GM12878 (cell line): ENCODE data around the gene MEDAG. TPM values are rescaled to one million over a fixed set of nuclear protein-coding genes. Genes with fewer than 3 reads are reported as not detected.

Source experiments
- ATAC-seq: fragments of 200-7000 bp; cut with Tn5 transposase; 3 replicates; pipeline ENCODE4 v1.9.1; 2020; ENCODE audit warnings: mild to moderate bottlenecking, moderate library complexity
- BruUV-seq: library from RNA; stranded (reverse); fragments of 400-500 nt; replicated peaks from 2 replicates; lab custom pipeline; 2021; lab: Mats Ljungman, UMichigan
- CTCF ChIA-PET: fragments of 300-600 bp; sonication (Branson Sonifier 250); formaldehyde crosslinking; extraction: SDS; loops from one replicate; lab custom pipeline; 2021; ENCODE audit warnings: inconsistent platforms; lab: Yijun Ruan, JAX
- POLR2A ChIA-PET: fragments of 350-600 bp; formaldehyde crosslinking; extraction: SDS; loops from one replicate; lab custom pipeline; 2021; ENCODE audit warnings: inconsistent platforms; lab: Charles Lee
- RAD21 ChIA-PET: fragments of 300-600 bp; sonication (Branson Sonifier 250); formaldehyde crosslinking; loops from one replicate; lab custom pipeline; 2023; ENCODE audit warnings: antibody characterized with exemption; ENCODE audit not compliant: unreplicated experiment; lab: Charles Lee
- SMC1A ChIA-PET: fragments of 300-600 bp; sonication (Branson Sonifier 250); formaldehyde crosslinking; loops from one replicate; lab custom pipeline; 2023; ENCODE audit not compliant: unreplicated experiment, uncharacterized antibody; lab: Charles Lee
- DNase-seq: peaks from one replicate; pipeline ENCODE4 v3.0.0-alpha.2; 2011; ENCODE audit warnings: low read depth, low spot score
- FAIRE-seq: peaks from 3 replicates; lab custom pipeline; 2011; peaks lifted over from hg19 to GRCh38; lab: Jason Lieb, UNC
- H2AFZ ChIP-seq: 2 replicates; pipeline ENCODE4 v1.6.0; 2011; ENCODE audit warnings: low read depth, low read length, control low read depth; ENCODE audit not compliant: control insufficient read depth
- H3K27ac ChIP-seq: 2 replicates; pipeline ENCODE4 v1.5.1; 2011; ENCODE audit warnings: control low read depth; ENCODE audit not compliant: control insufficient read depth, insufficient read depth
- H3K27me3 ChIP-seq, 2 experiments: replicated peaks in 1 of 2; 2 replicates each; pipeline versions ENCODE4 v1.6.0 to v1.6.1; 2011; ENCODE audit warnings: low read length in 1 of 2; ENCODE audit not compliant: control insufficient read depth in 2 of 2, insufficient read depth in 2 of 2
- H3K36me3 ChIP-seq, 2 experiments: 2 replicates each; pipeline ENCODE4 v1.5.1; 2011; ENCODE audit warnings: low read length in 1 of 2; ENCODE audit not compliant: control insufficient read depth in 2 of 2, insufficient read depth in 2 of 2
- H3K4me1 ChIP-seq: 2 replicates; pipeline ENCODE4 v1.6.1; 2011; ENCODE audit warnings: mild to moderate bottlenecking, low read length, moderate library complexity, mixed read lengths; ENCODE audit not compliant: control insufficient read depth, insufficient read depth
- H3K4me2 ChIP-seq: 2 replicates; pipeline ENCODE4 v1.6.0; 2011; ENCODE audit warnings: control low read depth; ENCODE audit not compliant: control insufficient read depth, insufficient read depth
- H3K4me3 ChIP-seq: fragments of 200-600 bp; sonication (generic); 2 replicates; pipeline ENCODE4 v1.5.1; 2016
- H3K79me2 ChIP-seq: 2 replicates; pipeline ENCODE4 v1.6.0; 2011; ENCODE audit warnings: low read length; ENCODE audit not compliant: control insufficient read depth, insufficient read depth
- H3K9ac ChIP-seq: 2 replicates; pipeline ENCODE4 v1.8.0; 2011; ENCODE audit warnings: low read length, control low read depth, mixed read lengths; ENCODE audit not compliant: control insufficient read depth, insufficient read depth
- H3K9me3 ChIP-seq: replicated peaks from 3 replicates; pipeline ENCODE4 v1.5.1; 2011; ENCODE audit warnings: mild to moderate bottlenecking, low read length; ENCODE audit not compliant: control insufficient read depth, insufficient read depth
- H4K20me1 ChIP-seq: 2 replicates; pipeline ENCODE4 v1.6.0; 2011; ENCODE audit not compliant: control insufficient read depth, insufficient read depth
- CTCF ChIP-seq, 3 experiments: IDR thresholded peaks in 2 of 3; conservative IDR thresholded peaks in 1 of 3; 2 replicates each; pipeline ENCODE4 v1.5.1; 2011; ENCODE audit warnings: low read depth in 3 of 3, low read length in 3 of 3, mild to moderate bottlenecking in 3 of 3, control low read depth in 2 of 3, moderate library complexity in 2 of 3, inconsistent platforms in 1 of 3, mixed read lengths in 1 of 3; ENCODE audit not compliant: control insufficient read depth in 2 of 3, insufficient read depth in 1 of 3; ENCODE audit errors: extremely low read depth in 1 of 3
- NRF1 ChIP-seq: conservative IDR thresholded peaks from 2 replicates; pipeline ENCODE4 v1.6.1; 2011; ENCODE audit warnings: mild to moderate bottlenecking, low read depth, low read length, improper control_type of control experiment
- PBX3 ChIP-seq: IDR thresholded peaks from 2 replicates; pipeline ENCODE4 v1.6.1; 2011; ENCODE audit warnings: mild to moderate bottlenecking, low read depth, low read length, moderate library complexity; ENCODE audit not compliant: insufficient replicate concordance
- PKNOX1 ChIP-seq: fragments of 450-650 bp; IDR thresholded peaks from 2 replicates; pipeline ENCODE4 v1.6.1; 2016; ENCODE audit warnings: mild to moderate bottlenecking
- SPI1 ChIP-seq: IDR thresholded peaks from 2 replicates; pipeline ENCODE4 v1.6.1; 2011; ENCODE audit warnings: low read depth, mild to moderate bottlenecking, low read length, moderate library complexity, borderline replicate concordance; ENCODE audit not compliant: insufficient read depth
- USF1 ChIP-seq: IDR thresholded peaks from 2 replicates; pipeline ENCODE4 v1.6.1; 2011; ENCODE audit warnings: borderline replicate concordance, low read depth, mild to moderate bottlenecking, moderate library complexity, mixed read lengths, low read length; ENCODE audit not compliant: insufficient read depth; ENCODE audit errors: extremely low read length
- ZNF207 ChIP-seq: fragments of 450-650 bp; IDR thresholded peaks from 2 replicates; pipeline ENCODE4 v1.6.1; 2014; ENCODE audit warnings: antibody characterized with exemption, mild to moderate bottlenecking, borderline replicate concordance
- WGBS: methylation state at CpG from one replicate; pipeline ENCODE4 v1.1.6; 2016; ENCODE audit warnings: low lambda C conversion rate; ENCODE audit not compliant: insufficient replicate concordance, insufficient coverage; ENCODE audit errors: missing lambda C conversion rate; 5-methylcytosine and 5-hydroxymethylcytosine counted together
- in situ Hi-C: fragments of 300-500 bp; cut with MboI; formaldehyde crosslinking; loops from 9 replicates; pipeline ENCODE4 v1.14.3; 2018; ENCODE audit warnings: mixed read lengths
- intact Hi-C: fragments of 100-400 bp; cut with micrococcal nuclease; formaldehyde crosslinking; loops from one replicate; pipeline ENCODE4 v1.14.2; 2022; ENCODE audit not compliant: unreplicated experiment
- polyA plus RNA-seq, 11 experiments: library from polyadenylated mRNA; depleted of rRNA in 4 of 11; unstranded in 6 of 11; stranded (reverse) in 5 of 11; fragments of >200 nt; fragmentation: Nextera tagmentation in 4 of 11; fragmentation: Illumina TruSeq in 1 of 11; extraction: Ambion mirVana in 4 of 11; extraction: Trizol in 1 of 11; gene quantifications; 1 replicate in 1 of 11; 2 replicates in 10 of 11; pipeline versions ENCODE4 v1.2.1 to v1.2.3, GENCODE V29; 2011 to 2016; ENCODE audit warnings: inconsistent platforms in 2 of 11, missing spikeins in 2 of 11, low read depth in 1 of 11
- total RNA-seq, 4 experiments: library from RNA; depleted of rRNA in 3 of 4; stranded (reverse); fragments of >200 nt in 3 of 4; fragmentation: Illumina TruSeq in 1 of 4; extraction: Trizol in 1 of 4; gene quantifications; 2 replicates each; pipeline versions ENCODE4 v1.2.1 to v1.2.3, GENCODE V29; 2013 to 2021

Gene MEDAG
- total and polyA plus RNA-seq, 10 of the 15 experiments (the other 5 are each of a cell fraction or from before 2014, with no cell fraction given), result 0.03 TPM; not detected in 9

GRCh38 chr13:30892966-30893365, 13.1 kb upstream of the MEDAG start:
- ChIA-PET POLR2A (interaction anchor here (0.6 kb wide), 1 partner anchor 804 kb away, joined by 3 read pairs; no protein-coding TSS in a partner anchor), RAD21 (no interaction called here), CTCF (interaction anchor here (1.2 to 2.0 kb wide), 4 partner anchors 11 to 152 kb away, joined by 3 to 9 read pairs (median 6); no protein-coding TSS in a partner anchor), SMC1A (interaction anchor here (1.1 kb wide), 1 partner anchor 8 kb away, joined by 3 read pairs; no protein-coding TSS in a partner anchor)
- no peak overlapping the region for H3K4me3 ChIP-seq
- 11% methylated on average over 6 of the region's 6 CpGs for WGBS
- DNase-seq (no peak), ATAC-seq (peak; percentile 37; the same call in 1 of the 3 replicates), FAIRE-seq (no peak)
- no peaks in the 10 kb centered on the region for H3K4me1 ChIP-seq
- TF ChIP-seq ZNF207 (no peak), PBX3 (peak; percentile 13), PKNOX1 (peak; percentile 35; the same call in 1 of the 2 replicates), SPI1 (no peak), CTCF (IDR thresholded peaks at IDR 0.05 in 2 of 3, conservative IDR thresholded peaks at IDR 0.05 in 1 of 3; ENCODE audit: control insufficient read depth in 2 of 3, extremely low read depth in 1 of 3, insufficient read depth in 1 of 3, low read depth in 3 of 3, low read length in 3 of 3) (peak; percentile 7 to 44 (median 32); a peak in 3 of 6 replicates), NRF1 (no peak), USF1 (no peak)
- H3K79me2 ChIP-seq, result no peaks in the 10 kb centered on the region
- H3K9me3 ChIP-seq, result no peaks in the 10 kb centered on the region; the same call in 2 of the 3 replicates
- H3K27me3 ChIP-seq, result no peaks in the 10 kb centered on the region; a peak in 1 of 4 replicates
- BruUV-seq, result no TSS peak
- in situ Hi-C loops (no loop called here), intact Hi-C loops (loop anchor here (5.0 kb wide), 1 partner anchor 89 kb away; no protein-coding TSS in a partner anchor)
- no peaks in the 10 kb centered on the region for H4K20me1 ChIP-seq
- H3K4me2 ChIP-seq, result no peak overlapping the region
- no peaks in the 10 kb centered on the region for H3K36me3 ChIP-seq
- no peak overlapping the region for H3K27ac ChIP-seq
- H2AFZ ChIP-seq, result no peak overlapping the region
- H3K9ac ChIP-seq, result no peak overlapping the region
